Posterior vena cava (tissue), 2 donors: ENCODE results near the gene ZNF71. TPM values are rescaled to one million over a fixed set of nuclear protein-coding genes. Genes with fewer than 3 reads are reported as not detected.

Source experiments
- DNase-seq: peaks from one replicate; pipeline ENCODE4 v3.0.0-alpha.2; 2020; ENCODE audit warnings: low spot score
- intact Hi-C, 2 donors: fragments of 100-400 bp; cut with DNase I; formaldehyde crosslinking; loops; one replicate each; pipeline versions ENCODE4 v1.14.1 to v1.14.2; 2022 to 2023
- total RNA-seq, 2 donors: library from RNA; stranded (reverse); fragmentation: NEBNext Ultra II Directional; extraction: Animal tissue kit (Norgen Biotek cat#: 25700); gene quantifications; one replicate each; pipeline ENCODE4 v1.2.1, GENCODE V29; 2021
- donor health status: DM: yes; HTN: yes; CAD: no.
- donor health status: DM: yes; HTN: yes; CAD: no.

ZNF71 gene
- total RNA-seq, 2 donors from 2014 or later = 8.4 to 11.1 TPM

GRCh38 chr19:56613639-56614038, 18.5 kb downstream of the ZNF71 start:
- no peak for DNase-seq
- intact Hi-C loops = no loop called here

- intact Hi-C loops = no loop called here
- DNase-seq = no peak
Observed at GRCh38 chr19:56617531-56617930, 22.4 kb downstream of the ZNF71 start.

GRCh38 chr19:56619121-56619520, 24.0 kb downstream of the ZNF71 start:
- intact Hi-C loops = no loop called here
- no peak for DNase-seq

- intact Hi-C loops = no loop called here
- no peak for DNase-seq
Observed at GRCh38 chr19:56622374-56622773, 27.3 kb downstream of the ZNF71 start.

GRCh38 chr19:56623006-56623405, 27.9 kb downstream of the ZNF71 start:
- intact Hi-C loops = no loop called here
- no peak for DNase-seq

- no peak for DNase-seq
- intact Hi-C loops = no loop called here
Observed at GRCh38 chr19:56625708-56626107, 30.6 kb downstream of the ZNF71 start.

- intact Hi-C loops = no loop called here
- no peak for DNase-seq
Observed at GRCh38 chr19:56633021-56633420, 37.9 kb downstream of the ZNF71 start.

GRCh38 chr19:56637976-56638555, 43.0 kb downstream of the ZNF71 start:
- DNase-seq = peak; percentile 91
- intact Hi-C loops = no loop called here

- DNase-seq = no peak
- intact Hi-C loops = no loop called here
Observed at GRCh38 chr19:56639217-56639616, 44.1 kb downstream of the ZNF71 start.

GRCh38 chr19:56642711-56643459, 47.8 kb downstream of the ZNF71 start, which contains the start of gene SMIM17:
Gene SMIM17 (plus strand): TSS chr19:56643159. CDS start chr19:56645668, 2,509 bp downstream.
- intact Hi-C loops = loop anchor here in 1 of 2 donors (5.0 kb wide), 1 partner anchor 1321 kb away; no protein-coding TSS in a partner anchor
- no peak for DNase-seq

GRCh38 chr19:56643460-56643955, 48.4 kb downstream of the ZNF71 start:
- intact Hi-C loops = loop anchor here in 1 of 2 donors (5.0 kb wide), 1 partner anchor 1321 kb away; no protein-coding TSS in a partner anchor
- no peak for DNase-seq

GRCh38 chr19:56654151-56654550, 59.0 kb downstream of the ZNF71 start:
- intact Hi-C loops = no loop called here
- no peak for DNase-seq

GRCh38 chr19:56660381-56661107, 65.4 kb downstream of the ZNF71 start:
- intact Hi-C loops = loop anchor here in 1 of 2 donors (5.0 kb wide), 1 partner anchor 1058 kb away; the partner anchor contains the start of gene ZNF524
- no peak for DNase-seq

- DNase-seq = no peak
- intact Hi-C loops = loop anchor here in 1 of 2 donors (5.0 kb wide), 1 partner anchor 1059 kb away; the partner anchor contains the start of gene ZNF524
Observed at GRCh38 chr19:56661248-56661647, 66.1 kb downstream of the ZNF71 start.

GRCh38 chr19:56663931-56664500, 68.9 kb downstream of the ZNF71 start:
- no peak for DNase-seq
- intact Hi-C loops = loop anchor here in 1 of 2 donors (5.0 kb wide), 1 partner anchor 1062 kb away; the partner anchor contains the start of gene ZNF524

- no peak for DNase-seq
- intact Hi-C loops = loop anchor here in 1 of 2 donors (5.0 kb wide), 1 partner anchor 1062 kb away; the partner anchor contains the start of gene ZNF524
Observed at GRCh38 chr19:56664511-56664910, 69.4 kb downstream of the ZNF71 start.

GRCh38 chr19:56667311-56667870, 72.3 kb downstream of the ZNF71 start:
- intact Hi-C loops = no loop called here
- DNase-seq = peak; percentile 37

GRCh38 chr19:56668676-56669075, 73.6 kb downstream of the ZNF71 start:
- intact Hi-C loops = no loop called here

GRCh38 chr19:56670401-56670960, 75.4 kb downstream of the ZNF71 start:
- DNase-seq = no peak
- intact Hi-C loops = no loop called here

More at GRCh38 chr19:56668676-56669075, 73.6 kb downstream of the ZNF71 start:
- DNase-seq = no peak
